ENCODE measurements around the gene AUTS2.

Gene AUTS2

DNA sequence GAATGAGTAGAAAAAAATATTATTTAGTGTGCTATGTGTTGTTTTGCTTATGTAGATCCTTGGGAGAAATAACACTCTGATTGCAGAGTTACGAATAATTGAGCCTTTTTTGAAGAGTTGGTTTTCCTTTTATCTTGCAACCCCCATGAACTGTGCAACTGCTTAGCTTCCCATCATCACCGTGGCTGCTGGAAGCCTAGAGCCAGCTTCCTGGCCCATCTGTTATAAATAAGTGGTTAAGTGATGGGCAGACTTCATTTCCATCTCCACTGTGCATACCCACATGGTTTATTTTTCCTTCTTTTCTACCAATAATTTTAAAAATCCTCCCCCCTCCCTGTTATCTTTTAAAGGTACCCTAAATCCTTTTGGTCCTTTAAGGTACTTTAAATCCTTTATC, 978.8 kb downstream of the AUTS2 start:
- DNase-seq: no peak
- no peak for TF ChIP-seq CTCF (IDR thresholded peaks at IDR 0.05)
- H3K4me1 Mint-ChIP-seq: peaks cover 67% of the 10 kb centered on the region
- no peak overlapping the region for H3K4me3 Mint-ChIP-seq
- peaks cover 4% of the 10 kb centered on the region for H3K9me3 Mint-ChIP-seq
- peaks cover 20% of the 10 kb centered on the region for H3K36me3 Mint-ChIP-seq (ENCODE audit: low read depth)
- H3K27ac Mint-ChIP-seq: no peak overlapping the region
- peaks cover 14% of the 10 kb centered on the region for H3K27me3 Mint-ChIP-seq (ENCODE audit: low read depth, poor library complexity)

- DNase-seq: no peak
- H3K4me1 Mint-ChIP-seq: peaks cover 67% of the 10 kb centered on the region
- H3K9me3 Mint-ChIP-seq: peaks cover 4% of the 10 kb centered on the region
- H3K36me3 Mint-ChIP-seq (ENCODE audit: low read depth): peaks cover 20% of the 10 kb centered on the region
- no peak overlapping the region for H3K27ac Mint-ChIP-seq
- H3K27me3 Mint-ChIP-seq (ENCODE audit: low read depth, poor library complexity): peaks cover 17% of the 10 kb centered on the region
- TF ChIP-seq CTCF (IDR thresholded peaks at IDR 0.05): no peak
- H3K4me3 Mint-ChIP-seq: no peak overlapping the region
These were observed 979.9 kb downstream of the AUTS2 start for GRCh38 chr7:70578131-70578530.

DNA sequence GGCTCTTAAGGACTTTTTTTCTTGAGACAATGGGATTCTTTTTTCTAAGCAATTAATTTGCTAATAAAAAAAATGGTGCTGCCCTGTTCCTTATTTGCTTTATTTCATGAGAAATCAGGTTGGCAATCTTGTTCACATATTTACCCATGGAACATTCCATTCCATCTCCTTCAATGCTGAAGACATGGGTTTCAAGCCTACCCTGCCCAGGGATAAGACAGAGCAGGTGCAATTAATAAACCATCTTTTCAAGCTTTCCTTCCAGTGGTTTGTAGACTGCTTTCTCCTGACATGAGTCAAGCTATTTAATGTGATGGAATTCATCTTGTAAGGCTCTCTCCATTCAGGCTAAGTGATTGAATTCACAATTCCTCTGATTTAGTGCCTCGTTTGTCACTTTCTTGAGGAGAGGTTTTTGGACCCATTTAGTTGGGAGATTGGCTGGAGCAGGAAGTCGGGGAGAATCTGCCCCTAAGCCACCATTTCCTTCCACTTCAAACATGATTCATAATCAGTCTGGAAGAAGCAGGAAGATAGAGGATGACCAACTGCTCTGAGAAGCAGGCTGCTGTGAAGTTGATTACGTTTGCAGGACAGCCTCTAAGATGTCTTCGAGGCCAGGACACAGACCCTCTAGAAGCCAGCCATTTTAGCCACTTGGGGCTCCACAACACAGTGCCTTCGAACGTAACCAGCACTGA, 981.3 kb downstream of the AUTS2 start:
- Mint-ChIP-seq H3K27me3 (ENCODE audit: low read depth, poor library complexity) (peaks cover 17% of the 10 kb centered on the region), H3K36me3 (ENCODE audit: low read depth) (peaks cover 20% of the 10 kb centered on the region), H3K9me3 (peaks cover 4% of the 10 kb centered on the region), H3K4me3 (no peak overlapping the region), H3K4me1 (peaks cover 67% of the 10 kb centered on the region), H3K27ac (no peak overlapping the region)
- DNase-seq: no peak
- TF ChIP-seq CTCF (IDR thresholded peaks at IDR 0.05): no peak

- Mint-ChIP-seq H3K27ac (no peak overlapping the region), H3K9me3 (peaks cover 4% of the 10 kb centered on the region), H3K27me3 (ENCODE audit: low read depth, poor library complexity) (peaks cover 17% of the 10 kb centered on the region), H3K4me1 (peaks cover 67% of the 10 kb centered on the region), H3K4me3 (no peak overlapping the region), H3K36me3 (ENCODE audit: low read depth) (peaks cover 20% of the 10 kb centered on the region)
- TF ChIP-seq CTCF (IDR thresholded peaks at IDR 0.05): no peak
- DNase-seq: no peak
These were observed 981.9 kb downstream of the AUTS2 start for GRCh38 chr7:70580161-70580560.

DNA sequence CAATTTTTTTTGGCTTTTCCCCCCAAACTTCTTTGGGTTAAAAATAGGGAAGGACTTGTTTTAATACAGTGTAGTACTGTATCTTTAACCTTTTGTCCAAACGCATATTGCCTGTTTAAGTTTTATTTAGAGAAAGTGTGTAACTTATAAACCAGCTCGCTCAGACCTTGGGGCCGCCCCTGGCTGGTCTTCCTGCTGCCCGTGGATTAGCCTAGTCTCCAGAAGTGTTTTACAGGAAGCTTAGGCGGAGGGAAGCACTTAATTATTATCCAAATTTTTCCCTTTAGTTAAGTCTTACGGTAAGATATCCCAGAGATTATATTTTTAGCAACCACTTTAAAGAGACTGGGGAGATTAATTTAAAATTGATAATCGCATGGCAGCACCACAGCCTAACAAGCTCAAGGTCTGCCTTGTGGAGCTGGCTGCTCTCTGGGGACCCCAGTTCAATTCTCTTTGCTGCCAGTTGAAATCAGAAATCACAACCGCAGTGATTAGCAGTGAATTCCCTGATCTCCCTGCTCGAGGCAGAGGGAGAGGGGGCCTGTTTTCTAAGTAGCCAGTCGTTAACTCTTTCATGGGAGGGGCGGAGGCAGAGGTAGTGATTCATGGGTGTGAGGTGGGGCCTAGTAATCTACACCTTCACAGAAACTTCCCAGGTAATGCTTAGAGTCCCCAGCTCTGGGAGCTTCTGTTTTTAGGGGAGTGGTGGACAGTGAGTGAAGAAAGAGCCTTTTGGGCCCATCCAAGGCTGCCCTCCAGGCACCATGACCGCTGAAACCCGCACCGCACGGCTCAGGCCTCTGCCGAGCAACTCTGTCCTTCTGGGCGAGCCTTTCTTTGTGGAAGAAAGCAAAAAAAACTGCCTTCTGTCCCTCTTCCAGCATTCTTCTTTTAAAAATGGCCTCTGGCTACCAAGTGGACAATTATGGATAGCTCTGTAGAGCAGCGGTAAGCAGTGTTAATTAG, 984.9 kb downstream of the AUTS2 start:
- H3K27me3 Mint-ChIP-seq (ENCODE audit: low read depth, poor library complexity): peaks cover 13% of the 10 kb centered on the region

More for the DNA sequence above, 984.9 kb downstream of the AUTS2 start:
- peak overlapping the region; percentile 58 for H3K4me3 Mint-ChIP-seq
- H3K27ac Mint-ChIP-seq: peak overlapping the region; percentile 7
- H3K9me3 Mint-ChIP-seq: peaks cover 2% of the 10 kb centered on the region
- H3K4me1 Mint-ChIP-seq: peaks cover 71% of the 10 kb centered on the region
- TF ChIP-seq CTCF (IDR thresholded peaks at IDR 0.05): no peak
- DNase-seq: no peak
- H3K36me3 Mint-ChIP-seq (ENCODE audit: low read depth): peaks cover 6% of the 10 kb centered on the region
